ENCODE results near the gene F7. TPM values are rescaled to one million over a fixed set of nuclear protein-coding genes. Genes with fewer than 3 reads are reported as not detected.

The F7 gene
- total and polyA plus RNA-seq, 2 donors (not counting 3 experiments of a cell fraction or from before 2014, with no cell fraction given): not detected

- ChIA-PET POLR2A (no interaction called here), CTCF (no interaction called here)
- Histone ChIP-seq H3K4me3 (replicated peaks in 1 of 3; ENCODE audit: insufficient read depth in 1 of 3, low read depth in 1 of 3, low read length in 3 of 3) (no peak overlapping the region), H3K9me3 (replicated peaks; ENCODE audit: control insufficient read depth, insufficient read depth, low read length) (no peaks in the 10 kb centered on the region), H3K4me2 (ENCODE audit: insufficient read depth, low read length) (no peak overlapping the region), H3K27ac (ENCODE audit: insufficient read depth, low read depth, low read length) (no peak overlapping the region), H3K79me2 (ENCODE audit: control insufficient read depth, insufficient read depth, low read length) (no peaks in the 10 kb centered on the region), H3K9ac (replicated peaks; ENCODE audit: extremely low read depth, insufficient read depth, low read length) (no peak overlapping the region), H2AFZ (ENCODE audit: low read depth, low read length) (no peak overlapping the region), H3K27me3 (ENCODE audit: control insufficient read depth in 2 of 2, insufficient read depth in 2 of 2, low read length in 2 of 2) (peaks cover 22 to 36% of the 10 kb centered on the region in 2 experiments), H4K20me1 (replicated peaks; ENCODE audit: control insufficient read depth, extremely low read depth, insufficient read depth, low read length) (no peaks in the 10 kb centered on the region), H3K36me3 (ENCODE audit: control insufficient read depth in 2 of 2, extremely low read depth in 1 of 2, insufficient read depth in 2 of 2, low read length in 2 of 2) (no peaks in the 10 kb centered on the region), H3K9me1 (replicated peaks; ENCODE audit: control insufficient read depth, extremely low read depth, insufficient read depth, low read length) (no peaks in the 10 kb centered on the region), H3K4me1 (ENCODE audit: control insufficient read depth, extremely low read depth, insufficient read depth, low read length) (no peaks in the 10 kb centered on the region)
- dilution Hi-C loops (cut with MboI; ENCODE audit: extremely low pct_ligation_motif_present, low sequenced_read_pairs) (no loop called here), intact Hi-C loops (cut with micrococcal nuclease) (no loop called here)
- DNase-seq (ENCODE audit: low read depth, low spot score) (no peak), FAIRE-seq (no peak)
- no TSS peak for BruUV-seq (replicated peaks)
- TF ChIP-seq, protein P1, sequence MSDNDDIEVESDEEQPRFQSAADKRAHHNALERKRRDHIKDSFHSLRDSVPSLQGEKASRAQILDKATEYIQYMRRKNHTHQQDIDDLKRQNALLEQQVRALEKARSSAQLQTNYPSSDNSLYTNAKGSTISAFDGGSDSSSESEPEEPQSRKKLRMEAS (IDR thresholded peaks at IDR 0.05; ENCODE audit: insufficient read depth, insufficient read length): no peak
- TF ChIP-seq POLR2A (IDR thresholded peaks at IDR 0.05; ENCODE audit: low read depth, low read length) (no peak), EZH2 (IDR thresholded peaks at IDR 0.05; ENCODE audit: borderline replicate concordance, low read depth, low read length, severe bottlenecking) (no peak), POLR2AphosphoS5 (IDR thresholded peaks at IDR 0.05; ENCODE audit: insufficient read depth, low read depth, low read length) (no peak), JUN (IDR thresholded peaks at IDR 0.05; ENCODE audit: borderline replicate concordance, insufficient read depth, insufficient read length, low read depth) (no peak), MYC (IDR thresholded peaks at IDR 0.05; ENCODE audit: low read depth, low read length) (no peak), FOS (IDR thresholded peaks at IDR 0.05; ENCODE audit: borderline replicate concordance, insufficient read depth, low read length) (no peak), GATA2 (IDR thresholded peaks at IDR 0.05; ENCODE audit: insufficient read depth, insufficient read length, low read depth, low read length) (no peak)
- TF ChIP-seq, protein P2, sequence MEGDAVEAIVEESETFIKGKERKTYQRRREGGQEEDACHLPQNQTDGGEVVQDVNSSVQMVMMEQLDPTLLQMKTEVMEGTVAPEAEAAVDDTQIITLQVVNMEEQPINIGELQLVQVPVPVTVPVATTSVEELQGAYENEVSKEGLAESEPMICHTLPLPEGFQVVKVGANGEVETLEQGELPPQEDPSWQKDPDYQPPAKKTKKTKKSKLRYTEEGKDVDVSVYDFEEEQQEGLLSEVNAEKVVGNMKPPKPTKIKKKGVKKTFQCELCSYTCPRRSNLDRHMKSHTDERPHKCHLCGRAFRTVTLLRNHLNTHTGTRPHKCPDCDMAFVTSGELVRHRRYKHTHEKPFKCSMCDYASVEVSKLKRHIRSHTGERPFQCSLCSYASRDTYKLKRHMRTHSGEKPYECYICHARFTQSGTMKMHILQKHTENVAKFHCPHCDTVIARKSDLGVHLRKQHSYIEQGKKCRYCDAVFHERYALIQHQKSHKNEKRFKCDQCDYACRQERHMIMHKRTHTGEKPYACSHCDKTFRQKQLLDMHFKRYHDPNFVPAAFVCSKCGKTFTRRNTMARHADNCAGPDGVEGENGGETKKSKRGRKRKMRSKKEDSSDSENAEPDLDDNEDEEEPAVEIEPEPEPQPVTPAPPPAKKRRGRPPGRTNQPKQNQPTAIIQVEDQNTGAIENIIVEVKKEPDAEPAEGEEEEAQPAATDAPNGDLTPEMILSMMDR (IDR thresholded peaks at IDR 0.05; ENCODE audit: extremely low read depth in 1 of 2, insufficient read depth in 1 of 2, low read depth in 1 of 2, low read length in 2 of 2): no peak
These were observed 29.7 kb downstream of the F7 start for GRCh38 chr13:113135281-113135760.
